Ishikawa (cell line): Measurements from ENCODE around the gene TIMP1.

Source experiments
- CEBPB ChIP-seq: IDR thresholded peaks from 2 replicates; pipeline ENCODE4 v1.6.1; 2012
- EP300 ChIP-seq: IDR thresholded peaks from 2 replicates; pipeline ENCODE4 v1.6.1; 2012; ENCODE audit warnings: borderline replicate concordance
- RAD21 ChIP-seq: IDR thresholded peaks from 2 replicates; pipeline ENCODE4 v1.6.1; 2012; ENCODE audit warnings: low read depth
- REST ChIP-seq: IDR thresholded peaks from 2 replicates; pipeline ENCODE4 v1.6.1; 2012; ENCODE audit warnings: low read depth, mild to moderate bottlenecking
- TAF1 ChIP-seq: IDR thresholded peaks from 2 replicates; pipeline ENCODE4 v1.6.1; 2012; ENCODE audit warnings: low read depth, mild to moderate bottlenecking
- YY1 ChIP-seq: IDR thresholded peaks from 2 replicates; pipeline ENCODE4 v1.6.1; 2012; ENCODE audit warnings: low read depth
- TF ChIP-seq, protein P1 (sequence below): IDR thresholded peaks from 2 replicates; pipeline ENCODE4 v1.6.1; 2012
- TF ChIP-seq, protein P2 (sequence below): IDR thresholded peaks from 2 replicates; pipeline ENCODE4 v1.6.1; 2012

DNA sequence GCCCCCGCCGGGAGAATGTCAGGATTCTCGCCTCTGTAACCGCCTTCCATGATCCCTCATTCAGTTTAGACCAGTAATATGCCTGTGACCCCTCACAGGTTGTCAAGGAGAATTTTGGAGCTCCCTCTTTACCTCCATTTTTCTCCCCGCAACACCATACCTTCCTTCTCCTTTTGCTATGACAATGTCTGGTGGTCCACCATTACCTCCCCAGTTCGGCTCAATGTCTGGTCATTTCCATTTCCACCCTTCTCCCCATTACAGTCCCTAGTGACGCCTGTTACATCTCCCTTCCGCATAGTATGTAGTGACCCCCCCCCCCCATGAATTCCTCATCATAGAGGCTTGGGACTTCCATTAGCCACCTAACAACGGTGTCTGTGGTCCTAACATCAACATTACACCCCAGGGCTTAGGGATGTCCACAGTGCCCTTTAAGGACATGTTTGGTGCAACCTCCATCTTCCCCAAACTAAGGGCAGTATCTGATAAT is 20.5 kb upstream of the TIMP1 start:
- TF ChIP-seq REST (no peak), RAD21 (no peak), YY1 (no peak), EP300 (no peak), CEBPB (no peak), TAF1 (no peak; the same call in 1 of the 2 replicates)
- TF ChIP-seq, protein P1, sequence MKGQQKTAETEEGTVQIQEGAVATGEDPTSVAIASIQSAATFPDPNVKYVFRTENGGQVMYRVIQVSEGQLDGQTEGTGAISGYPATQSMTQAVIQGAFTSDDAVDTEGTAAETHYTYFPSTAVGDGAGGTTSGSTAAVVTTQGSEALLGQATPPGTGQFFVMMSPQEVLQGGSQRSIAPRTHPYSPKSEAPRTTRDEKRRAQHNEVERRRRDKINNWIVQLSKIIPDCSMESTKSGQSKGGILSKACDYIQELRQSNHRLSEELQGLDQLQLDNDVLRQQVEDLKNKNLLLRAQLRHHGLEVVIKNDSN, result no peak
- TF ChIP-seq, protein P2, sequence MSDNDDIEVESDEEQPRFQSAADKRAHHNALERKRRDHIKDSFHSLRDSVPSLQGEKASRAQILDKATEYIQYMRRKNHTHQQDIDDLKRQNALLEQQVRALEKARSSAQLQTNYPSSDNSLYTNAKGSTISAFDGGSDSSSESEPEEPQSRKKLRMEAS, result no peak
